AG09319 (cell line): ENCODE data around the gene SPOCK1.

Experiments used
- DNase-seq: peaks from one replicate; pipeline ENCODE4 v3.0.0-alpha.2; 2010; ENCODE audit warnings: low read depth; ENCODE audit errors: extremely low read depth
- TF ChIP-seq, protein P1 (sequence below): IDR thresholded peaks from 2 replicates; pipeline ENCODE4 v1.5.1; 2011; ENCODE audit warnings: low read depth, mild to moderate bottlenecking, inconsistent platforms, low read length, moderate library complexity

Gene SPOCK1

DNA sequence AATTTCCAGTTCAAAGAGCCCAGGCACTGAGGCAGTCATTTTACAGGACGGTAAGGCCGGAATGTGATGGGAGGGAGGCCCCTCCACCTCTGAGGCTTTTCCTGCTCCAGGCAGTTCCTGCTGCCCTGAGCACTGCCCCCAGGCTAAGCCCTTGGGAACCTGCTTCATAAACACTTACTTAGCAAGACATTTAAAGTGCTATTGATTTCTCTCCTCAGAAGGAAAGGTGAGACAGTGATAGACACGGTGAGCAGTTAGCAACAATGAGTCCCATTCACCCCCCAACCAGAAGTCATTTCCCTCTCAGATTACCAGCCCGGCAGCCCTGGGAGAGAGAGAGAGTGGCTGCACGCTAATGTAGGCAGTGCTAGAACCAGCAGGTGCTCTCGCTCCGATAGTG is 462.5 kb downstream of the SPOCK1 start:
- DNase-seq, result no peak

DNA sequence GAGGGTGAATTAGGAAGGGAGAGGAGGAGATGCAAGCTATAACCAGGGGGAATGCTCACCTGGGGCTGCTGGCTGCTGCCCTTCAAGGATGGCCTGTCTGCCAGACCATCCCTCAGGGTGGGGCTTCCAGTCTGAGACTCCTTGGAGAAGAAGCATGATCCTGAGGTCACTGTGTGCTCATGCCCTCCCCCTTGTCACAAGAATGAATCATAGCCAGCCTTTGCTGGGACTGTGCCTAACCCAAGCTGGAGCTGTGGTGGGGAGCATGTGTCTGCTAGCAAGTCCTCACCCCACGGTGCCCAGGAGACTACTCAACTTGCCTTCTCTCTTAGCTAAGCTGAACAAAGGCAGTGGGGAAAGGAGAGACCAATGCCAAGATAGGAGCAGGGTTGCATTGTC is 463.6 kb downstream of the SPOCK1 start:
- TF ChIP-seq, protein P1, sequence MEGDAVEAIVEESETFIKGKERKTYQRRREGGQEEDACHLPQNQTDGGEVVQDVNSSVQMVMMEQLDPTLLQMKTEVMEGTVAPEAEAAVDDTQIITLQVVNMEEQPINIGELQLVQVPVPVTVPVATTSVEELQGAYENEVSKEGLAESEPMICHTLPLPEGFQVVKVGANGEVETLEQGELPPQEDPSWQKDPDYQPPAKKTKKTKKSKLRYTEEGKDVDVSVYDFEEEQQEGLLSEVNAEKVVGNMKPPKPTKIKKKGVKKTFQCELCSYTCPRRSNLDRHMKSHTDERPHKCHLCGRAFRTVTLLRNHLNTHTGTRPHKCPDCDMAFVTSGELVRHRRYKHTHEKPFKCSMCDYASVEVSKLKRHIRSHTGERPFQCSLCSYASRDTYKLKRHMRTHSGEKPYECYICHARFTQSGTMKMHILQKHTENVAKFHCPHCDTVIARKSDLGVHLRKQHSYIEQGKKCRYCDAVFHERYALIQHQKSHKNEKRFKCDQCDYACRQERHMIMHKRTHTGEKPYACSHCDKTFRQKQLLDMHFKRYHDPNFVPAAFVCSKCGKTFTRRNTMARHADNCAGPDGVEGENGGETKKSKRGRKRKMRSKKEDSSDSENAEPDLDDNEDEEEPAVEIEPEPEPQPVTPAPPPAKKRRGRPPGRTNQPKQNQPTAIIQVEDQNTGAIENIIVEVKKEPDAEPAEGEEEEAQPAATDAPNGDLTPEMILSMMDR, result no peak
- no peak for DNase-seq

More for the DNA sequence above, 462.5 kb downstream of the SPOCK1 start:
- TF ChIP-seq, protein P1, result no peak

- no peak for DNase-seq
- TF ChIP-seq, protein P1, result no peak
These were observed 464.2 kb downstream of the SPOCK1 start for GRCh38 chr5:137034764-137035479.

DNA sequence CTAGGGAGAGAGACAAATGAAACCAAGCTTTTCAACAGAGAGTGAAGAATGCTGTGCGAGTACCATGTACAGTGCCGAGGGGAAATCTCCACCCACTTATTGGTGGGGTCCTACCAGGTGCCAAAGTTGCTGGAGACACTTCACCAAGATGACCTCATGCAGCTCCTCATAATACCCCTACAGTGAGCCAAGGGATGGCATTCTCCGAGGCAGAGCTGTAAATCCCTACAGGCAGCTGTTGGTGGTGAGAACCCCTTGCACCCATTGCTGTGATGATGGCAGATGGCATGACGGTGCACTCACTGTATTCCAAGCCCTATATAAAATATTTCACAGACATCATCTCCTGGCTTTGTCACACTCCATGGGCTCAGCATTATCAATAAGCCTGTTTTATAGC is 464.9 kb downstream of the SPOCK1 start:
- DNase-seq, result no peak
- TF ChIP-seq, protein P1, result no peak

DNA sequence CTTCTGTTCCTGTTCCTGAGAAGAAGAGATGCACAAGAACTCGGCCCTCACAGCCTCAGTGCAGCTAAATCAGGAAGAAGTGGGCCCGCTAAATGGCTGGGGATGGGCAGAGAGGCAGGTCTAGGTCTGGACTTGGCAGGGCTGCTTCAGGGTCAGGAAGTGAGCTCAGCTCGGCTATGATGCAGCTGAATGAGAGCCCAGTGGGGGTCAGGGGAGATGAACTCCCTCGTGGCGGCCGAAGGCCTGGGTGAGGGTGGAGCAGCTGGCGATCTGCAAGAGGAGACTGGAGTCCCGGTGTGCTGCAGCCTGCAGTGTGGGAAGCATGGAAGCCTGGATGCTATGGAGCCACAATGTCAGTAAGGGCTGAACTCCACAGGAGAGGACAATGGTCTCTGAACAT is 466.2 kb downstream of the SPOCK1 start:
- TF ChIP-seq, protein P1, result no peak
- no peak for DNase-seq

DNA sequence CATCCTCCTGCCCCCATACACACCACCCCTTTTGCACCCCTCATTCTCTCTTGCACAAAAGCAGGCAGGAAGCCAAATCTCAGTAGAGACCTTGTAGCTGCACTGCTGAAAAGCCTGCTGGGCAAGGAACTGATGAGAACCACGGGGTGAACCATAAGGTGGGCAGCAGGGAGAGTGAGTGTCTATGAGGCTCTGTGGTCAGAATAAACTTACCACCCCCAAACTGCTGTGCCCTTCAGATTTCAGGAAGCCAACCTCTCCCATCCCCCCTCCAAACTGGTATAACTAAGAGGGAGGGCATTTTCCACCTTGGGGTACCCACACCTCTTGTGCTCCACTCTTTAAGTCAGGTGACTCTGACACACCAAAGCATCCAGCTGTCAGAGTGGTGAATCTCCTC is 471.4 kb downstream of the SPOCK1 start:
- TF ChIP-seq, protein P1, result no peak
- no peak for DNase-seq

GRCh38 chr5:137026296-137026695 is 472.8 kb downstream of the SPOCK1 start:
- TF ChIP-seq, protein P1, result no peak
- no peak for DNase-seq
